B cell (primary cell): ENCODE measurements around the gene SMAP1. TPM values are rescaled to one million over a fixed set of nuclear protein-coding genes. Genes with fewer than 3 reads are reported as not detected.
"Not testable (repeated sequence)": the region's sequence is repeated elsewhere in the genome, so short reads cannot be mapped to it uniquely, and the experiment has no call there.

ENCODE experiments used
- ATAC-seq: fragments of 200-7000 bp; cut with Tn5 transposase; one replicate; pipeline ENCODE4 v1.10.0; 2021; ENCODE audit warnings: low read depth, mild to moderate bottlenecking, moderate number of reproducible peaks, moderate library complexity
- CTCF ChIA-PET: fragments of 350-600 bp; sonication (Branson Sonifier 250); formaldehyde crosslinking; loops from one replicate; lab custom pipeline; 2021; ENCODE audit warnings: antibody characterized with exemption, inconsistent platforms; lab: Charles Lee
- POLR2A ChIA-PET: fragments of 350-600 bp; sonication (Branson Sonifier 250); formaldehyde crosslinking; loops from one replicate; lab custom pipeline; 2021; ENCODE audit warnings: antibody characterized with exemption; lab: Charles Lee
- DNase-seq: peaks from one replicate; pipeline ENCODE4 v3.0.0; 2013
- H2AFZ ChIP-seq: 2 replicates; pipeline ENCODE4 v1.6.1; 2012; ENCODE audit warnings: mild to moderate bottlenecking, low read depth, low read length; ENCODE audit not compliant: insufficient read depth, poor library complexity, severe bottlenecking
- H3K27ac ChIP-seq, 2 donors: 1 replicate in 1 of 2; 2 replicates in 1 of 2; pipeline ENCODE4 v1.5.1; 2012 to 2013; ENCODE audit warnings: low read length in 2 of 2, mild to moderate bottlenecking in 2 of 2, moderate library complexity in 1 of 2
- H3K27me3 ChIP-seq, 4 experiments: fragments of 200-600 bp in 1 of 4; sonication (generic) in 1 of 4; replicated peaks in 1 of 4; 1 replicate in 2 of 4; 2 replicates in 2 of 4; pipeline versions ENCODE4 v1.6.1 to v1.7.0; 2013 to 2016; ENCODE audit warnings: low read length in 3 of 4, mild to moderate bottlenecking in 2 of 4, mixed read lengths in 1 of 4, moderate library complexity in 1 of 4; ENCODE audit not compliant: insufficient read depth in 4 of 4, control insufficient read depth in 3 of 4; ENCODE audit errors: control extremely low read depth in 1 of 4
- H3K36me3 ChIP-seq, 2 experiments: replicated peaks in 1 of 2; 1 replicate in 1 of 2; 2 replicates in 1 of 2; pipeline versions ENCODE4 v1.6.1 to v1.7.1; 2013; ENCODE audit warnings: low read length in 1 of 2; ENCODE audit not compliant: insufficient read depth in 2 of 2, control insufficient read depth in 1 of 2; ENCODE audit errors: control extremely low read depth in 1 of 2, extremely low read depth in 1 of 2
- H3K4me1 ChIP-seq, 2 donors: fragments of 200-600 bp in 1 of 2; sonication (generic) in 1 of 2; 1 replicate in 1 of 2; 2 replicates in 1 of 2; pipeline versions ENCODE4 v1.5.1 to v1.6.1; 2013 to 2017; ENCODE audit warnings: low read length in 2 of 2; ENCODE audit not compliant: control insufficient read depth in 2 of 2, insufficient read depth in 2 of 2
- H3K4me2 ChIP-seq: replicated peaks from 2 replicates; pipeline ENCODE3; 2012; ENCODE audit warnings: mild to moderate bottlenecking, low read depth, low read length; ENCODE audit not compliant: poor library complexity, severe bottlenecking
- H3K4me3 ChIP-seq, 5 experiments: fragments of 200-600 bp in 1 of 5; sonication (generic) in 1 of 5; 1 replicate in 3 of 5; 2 replicates in 2 of 5; pipeline versions ENCODE4 v1.5.1 to v1.7.0; 2011 to 2016; ENCODE audit warnings: low read length in 4 of 5, mild to moderate bottlenecking in 4 of 5, low read depth in 2 of 5, control low read depth in 1 of 5, moderate library complexity in 1 of 5; ENCODE audit not compliant: insufficient read depth in 1 of 5; ENCODE audit errors: control extremely low read depth in 1 of 5, extremely low read depth in 1 of 5
- H3K79me2 ChIP-seq: fragments of 200-600 bp; sonication (generic); one replicate; pipeline ENCODE4 v1.6.0; 2016; ENCODE audit warnings: low read length; ENCODE audit not compliant: control insufficient read depth, insufficient read depth
- H3K9ac ChIP-seq: fragments of 200-600 bp; sonication (generic); 2 replicates; pipeline ENCODE4 v1.6.1; 2017; ENCODE audit warnings: mild to moderate bottlenecking, low read length, moderate library complexity
- H3K9me3 ChIP-seq, 3 donors: one replicate each; pipeline versions ENCODE4 v1.6.1 to v1.7.1; 2013; ENCODE audit warnings: low read length in 2 of 3; ENCODE audit not compliant: control insufficient read depth in 2 of 3, insufficient read depth in 1 of 3; ENCODE audit errors: control extremely low read depth in 1 of 3
- H4K20me1 ChIP-seq: 2 replicates; pipeline ENCODE4 v1.6.0; 2012; ENCODE audit warnings: mild to moderate bottlenecking, low read length; ENCODE audit not compliant: insufficient read depth, control insufficient read depth, poor library complexity, severe bottlenecking
- H3K27ac Mint-ChIP-seq: one replicate; pipeline ENCODE4 v1.8.0; 2021; ENCODE audit warnings: mixed read lengths
- H3K27me3 Mint-ChIP-seq: one replicate; pipeline ENCODE4 v1.8.0; 2021; ENCODE audit warnings: mixed read lengths
- H3K4me1 Mint-ChIP-seq: one replicate; pipeline ENCODE4 v1.8.0; 2021; ENCODE audit warnings: mixed read lengths
- H3K4me3 Mint-ChIP-seq: one replicate; pipeline ENCODE4 v1.8.0; 2021; ENCODE audit warnings: mixed read lengths
- H3K9me3 Mint-ChIP-seq: one replicate; pipeline ENCODE4 v1.8.0; 2022; ENCODE audit warnings: mixed read lengths; ENCODE audit not compliant: insufficient read depth
- EZH2 ChIP-seq: IDR thresholded peaks from 2 replicates; pipeline ENCODE4 v1.6.1; 2012; ENCODE audit warnings: borderline replicate concordance, low read depth, mild to moderate bottlenecking, moderate library complexity, low read length; ENCODE audit not compliant: insufficient read depth, poor library complexity, severe bottlenecking
- WGBS: methylation state at CpG from one replicate; pipeline ENCODE4 v1.1.5; 2013; ENCODE audit warnings: missing lambda C conversion rate; ENCODE audit not compliant: insufficient coverage; 5-methylcytosine and 5-hydroxymethylcytosine counted together
- intact Hi-C: fragments of 100-400 bp; cut with micrococcal nuclease; formaldehyde crosslinking; loops from one replicate; pipeline ENCODE4 v1.10.0; 2022
- polyA plus RNA-seq: library from polyadenylated mRNA; depleted of rRNA; stranded (reverse); fragments of >200 nt; gene quantifications from 2 replicates; pipeline ENCODE4 v1.2.3, GENCODE V29; 2012
- total RNA-seq, 2 donors: library from RNA; stranded (reverse); fragments of 120-200 nt in 1 of 2; gene quantifications; 1 replicate in 1 of 2; 2 replicates in 1 of 2; pipeline versions ENCODE4 v1.2.3 to v1.2.4, GENCODE V29; 2013 to 2022
- TF ChIP-seq, protein P1 (sequence below): fragments of 200-600 bp; IDR thresholded peaks from one replicate; pipeline ENCODE4 v1.8.0; 2022; ENCODE audit warnings: antibody characterized with exemption, mild to moderate bottlenecking

The SMAP1 gene
- total and polyA plus RNA-seq, 2 donors (not counting 1 experiment from before 2014, with no cell fraction given) = 11.0 to 21.7 TPM

GRCh38 chr6:70739534-70739933, 71.9 kb downstream of the SMAP1 start:
- Histone ChIP-seq H3K9ac (no peak overlapping the region), H3K9me3 (peaks cover 0 to 9% (median 5%) of the 10 kb centered on the region in 3 donors), H4K20me1 (no peaks in the 10 kb centered on the region), H3K4me2 (no peak overlapping the region), H2AFZ (no peak overlapping the region), H3K27ac (no peak overlapping the region), H3K79me2 (peaks cover 5% of the 10 kb centered on the region), H3K4me1 (no peaks in the 10 kb centered on the region), H3K4me3 (no peak overlapping the region), H3K27me3 (no peaks in the 10 kb centered on the region), H3K36me3 (peaks cover 9 to 15% of the 10 kb centered on the region in 2 experiments)
- no peaks in the 10 kb centered on the region for H3K4me1 Mint-ChIP-seq
- TF ChIP-seq, protein P1, sequence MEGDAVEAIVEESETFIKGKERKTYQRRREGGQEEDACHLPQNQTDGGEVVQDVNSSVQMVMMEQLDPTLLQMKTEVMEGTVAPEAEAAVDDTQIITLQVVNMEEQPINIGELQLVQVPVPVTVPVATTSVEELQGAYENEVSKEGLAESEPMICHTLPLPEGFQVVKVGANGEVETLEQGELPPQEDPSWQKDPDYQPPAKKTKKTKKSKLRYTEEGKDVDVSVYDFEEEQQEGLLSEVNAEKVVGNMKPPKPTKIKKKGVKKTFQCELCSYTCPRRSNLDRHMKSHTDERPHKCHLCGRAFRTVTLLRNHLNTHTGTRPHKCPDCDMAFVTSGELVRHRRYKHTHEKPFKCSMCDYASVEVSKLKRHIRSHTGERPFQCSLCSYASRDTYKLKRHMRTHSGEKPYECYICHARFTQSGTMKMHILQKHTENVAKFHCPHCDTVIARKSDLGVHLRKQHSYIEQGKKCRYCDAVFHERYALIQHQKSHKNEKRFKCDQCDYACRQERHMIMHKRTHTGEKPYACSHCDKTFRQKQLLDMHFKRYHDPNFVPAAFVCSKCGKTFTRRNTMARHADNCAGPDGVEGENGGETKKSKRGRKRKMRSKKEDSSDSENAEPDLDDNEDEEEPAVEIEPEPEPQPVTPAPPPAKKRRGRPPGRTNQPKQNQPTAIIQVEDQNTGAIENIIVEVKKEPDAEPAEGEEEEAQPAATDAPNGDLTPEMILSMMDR = no peak
- no peak for TF ChIP-seq EZH2
- no peak overlapping the region for H3K27ac Mint-ChIP-seq
- DNase-seq (no peak), ATAC-seq (no peak)
- ChIA-PET POLR2A (no interaction called here), CTCF (interaction anchor here (0.7 kb wide), 1 partner anchor 26 kb away, joined by 3 read pairs; no protein-coding TSS in a partner anchor)
- H3K27me3 Mint-ChIP-seq = no peaks in the 10 kb centered on the region
- H3K9me3 Mint-ChIP-seq = no peaks in the 10 kb centered on the region
- intact Hi-C loops = no loop called here
- no peak overlapping the region for H3K4me3 Mint-ChIP-seq
- no CpG with 5 or more reads among the region's 2 CpGs for WGBS

- H3K4me3 ChIP-seq, H3K4me2 ChIP-seq, ATAC-seq, DNase-seq, H3K9me3 Mint-ChIP-seq, intact Hi-C loops, H3K79me2 ChIP-seq, H3K27ac Mint-ChIP-seq, H3K27me3 Mint-ChIP-seq, H3K9me3 ChIP-seq, H3K27me3 ChIP-seq, H3K9ac ChIP-seq, H3K4me1 ChIP-seq, H3K4me1 Mint-ChIP-seq, H2AFZ ChIP-seq, H3K36me3 ChIP-seq, POLR2A ChIA-PET, H3K4me3 Mint-ChIP-seq, H3K27ac ChIP-seq, H4K20me1 ChIP-seq, CTCF ChIA-PET: not testable (repeated sequence)
- 91% methylated on average over 1 of the region's 2 CpGs for WGBS
These were observed 73.1 kb downstream of the SMAP1 start for GRCh38 chr6:70740746-70741145.

- POLR2A ChIA-PET, H3K4me3 Mint-ChIP-seq, H3K27ac ChIP-seq, H2AFZ ChIP-seq, H3K4me2 ChIP-seq, H3K36me3 ChIP-seq, CTCF ChIA-PET, H3K4me1 Mint-ChIP-seq, DNase-seq, H3K27me3 ChIP-seq, H3K9me3 Mint-ChIP-seq, H3K4me3 ChIP-seq, H3K4me1 ChIP-seq, H3K27me3 Mint-ChIP-seq, H3K9me3 ChIP-seq, H4K20me1 ChIP-seq, H3K79me2 ChIP-seq, H3K9ac ChIP-seq, ATAC-seq, intact Hi-C loops: not testable (repeated sequence)
- H3K27ac Mint-ChIP-seq = peak overlapping the region; percentile 5
- WGBS = 92% methylated on average over 2 of the region's 3 CpGs
These were observed 74.8 kb downstream of the SMAP1 start for GRCh38 chr6:70742462-70742861.
